ENCODE data around the gene PURA.

The PURA gene

DNA sequence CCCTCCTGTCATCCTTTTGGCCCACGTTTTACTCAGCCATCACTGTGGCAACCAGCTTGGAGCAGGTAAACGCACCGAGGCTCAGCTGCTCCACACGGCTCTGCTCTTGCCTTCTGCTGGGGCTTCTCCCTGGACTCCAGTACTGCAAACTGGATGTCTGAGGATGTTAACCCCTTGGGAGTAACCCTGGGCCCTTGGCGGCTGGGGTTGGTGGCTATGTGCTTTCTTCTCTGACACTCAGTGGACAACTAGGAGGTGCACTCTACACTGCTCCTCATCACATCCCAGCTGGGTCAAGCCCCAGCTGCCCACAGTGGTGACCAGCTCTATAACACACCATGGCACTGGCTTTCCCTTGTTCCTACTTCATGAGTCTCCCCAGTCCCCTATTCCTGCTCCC lies 48.9 kb downstream of the PURA start:
- no peak for DNase-seq

DNA sequence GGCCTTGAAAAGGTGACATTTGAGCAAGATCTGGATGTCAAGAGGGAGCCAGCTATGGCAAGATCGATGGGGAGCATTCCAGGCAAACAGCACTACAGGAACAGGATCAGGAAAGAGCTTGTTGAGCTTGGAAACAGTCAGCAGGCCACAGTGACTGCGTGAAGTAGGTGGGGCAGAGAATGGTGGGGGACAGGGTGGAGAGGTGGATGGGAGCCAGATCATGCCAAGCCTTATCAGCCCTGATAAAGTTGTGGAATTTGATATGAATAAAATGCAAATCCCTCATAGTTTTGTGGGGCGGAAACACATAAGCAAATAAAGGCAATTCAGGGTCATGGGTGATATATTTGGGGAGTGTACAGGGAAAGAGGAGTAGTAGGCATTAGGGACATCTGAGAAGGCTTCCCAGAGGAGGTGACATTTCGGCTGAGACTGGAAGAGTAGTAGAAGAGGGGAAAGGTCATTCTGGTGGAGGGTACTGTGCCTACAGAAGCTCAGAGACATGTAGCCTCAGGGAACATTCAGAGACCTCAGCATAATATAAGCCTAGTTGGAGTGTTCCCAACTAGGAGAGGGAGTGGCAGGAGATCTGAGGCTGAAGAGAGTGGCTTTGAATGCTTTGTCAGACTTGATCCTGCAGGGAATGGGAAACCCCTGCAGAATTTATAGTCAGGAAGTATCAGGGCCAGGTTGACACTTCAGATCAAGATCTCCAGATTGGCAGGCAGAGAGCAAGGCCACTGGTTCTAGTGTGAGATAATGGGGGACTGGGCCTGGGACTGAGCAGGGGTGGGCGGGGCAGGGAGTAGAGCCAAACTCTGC lies 51.4 kb downstream of the PURA start:
- no peak for DNase-seq

DNA sequence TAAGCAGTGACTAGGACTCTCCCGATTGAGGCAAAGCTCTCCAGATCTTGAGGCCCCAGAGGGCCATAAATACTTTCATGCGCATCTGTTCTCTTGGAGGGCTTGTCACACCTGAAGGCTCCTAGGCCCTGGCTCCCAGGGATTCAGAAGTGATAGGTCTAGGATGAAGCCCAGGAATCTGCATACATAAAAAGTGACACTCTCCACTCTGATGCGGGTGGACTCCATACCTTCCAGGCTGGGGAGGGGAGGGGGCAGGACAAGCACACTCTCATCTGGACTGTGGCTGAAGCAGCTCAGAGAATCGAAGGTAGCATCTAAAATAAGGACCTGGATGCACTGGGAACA lies 52.0 kb downstream of the PURA start:
- no peak for DNase-seq

DNA sequence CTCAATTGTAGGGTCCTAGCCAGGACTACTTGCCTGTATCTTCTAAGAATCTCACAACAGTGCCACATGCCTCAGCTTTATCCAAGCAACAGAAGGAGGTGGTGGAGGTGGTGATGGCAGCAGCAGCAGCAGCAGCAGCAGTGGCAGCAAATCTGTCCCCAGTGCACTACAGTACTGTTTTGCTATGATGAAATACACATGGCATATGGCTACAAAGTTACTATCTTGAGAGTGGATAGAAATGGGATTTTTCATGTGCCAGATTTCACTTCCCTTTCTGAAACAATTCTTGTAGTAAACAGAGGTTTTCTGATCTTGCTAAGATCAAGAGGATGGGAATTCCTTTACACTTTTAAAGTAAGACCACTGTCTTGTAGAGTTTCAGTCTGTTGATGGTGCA lies 53.0 kb downstream of the PURA start:
- no peak for DNase-seq

DNA sequence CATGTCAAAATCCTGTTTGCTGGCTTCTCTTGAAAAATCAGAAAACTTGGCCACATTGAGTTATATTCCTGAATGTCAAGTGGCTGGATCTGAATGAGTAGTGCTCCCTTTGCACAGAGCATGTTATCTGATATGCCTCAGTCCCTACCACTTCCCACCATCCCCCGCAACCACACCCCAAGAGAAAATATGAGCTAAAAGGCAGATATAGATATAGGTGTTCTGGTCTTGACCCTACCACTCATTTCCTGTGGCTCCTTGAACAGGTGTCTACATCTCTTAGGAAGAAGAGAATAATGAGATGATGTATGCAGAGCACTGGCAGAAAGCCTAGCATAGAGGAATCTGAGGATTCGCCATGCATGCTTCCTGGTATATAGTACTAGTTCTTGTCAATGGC lies 54.5 kb downstream of the PURA start:
- no peak for DNase-seq

DNA sequence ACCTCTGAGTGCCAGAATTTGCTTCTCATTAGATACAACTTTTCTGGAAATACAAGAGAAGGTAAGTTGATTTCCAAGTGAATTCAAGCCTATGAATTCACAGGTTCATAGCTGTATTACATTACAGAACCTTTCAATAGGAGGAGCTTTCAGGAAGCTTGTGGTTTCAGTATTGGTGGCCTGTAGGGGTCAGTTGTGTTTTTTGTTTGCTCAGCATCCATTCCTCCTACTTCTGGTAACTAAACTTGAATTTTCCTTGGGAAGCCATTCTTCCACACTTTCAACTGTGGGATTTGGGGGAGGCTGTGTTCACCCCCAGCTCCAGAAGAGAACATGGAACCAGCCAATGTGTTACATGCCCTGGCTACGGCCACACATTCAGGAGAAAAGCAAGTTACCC lies 55.5 kb downstream of the PURA start:
- DNase-seq, result peak; percentile 19

DNA sequence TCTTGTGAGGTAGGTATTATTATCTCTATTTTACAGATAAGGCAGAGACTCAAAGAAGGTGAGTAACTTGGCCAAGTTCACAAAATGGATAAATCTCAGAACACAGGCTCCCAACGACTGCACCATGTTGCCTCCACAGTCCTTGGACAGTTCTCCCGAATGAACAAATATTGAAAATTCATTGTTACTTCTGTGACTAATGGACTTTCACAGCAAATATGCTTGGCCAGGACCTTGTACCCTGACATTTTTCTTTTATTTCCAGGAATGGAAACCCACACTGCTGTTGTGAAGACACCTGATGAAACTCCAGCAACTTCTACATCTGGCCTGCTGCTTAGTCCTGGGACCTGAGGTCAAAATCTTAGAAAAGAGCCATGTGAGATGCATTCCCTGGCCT lies 58.6 kb downstream of the PURA start:
- DNase-seq, result no peak

DNA sequence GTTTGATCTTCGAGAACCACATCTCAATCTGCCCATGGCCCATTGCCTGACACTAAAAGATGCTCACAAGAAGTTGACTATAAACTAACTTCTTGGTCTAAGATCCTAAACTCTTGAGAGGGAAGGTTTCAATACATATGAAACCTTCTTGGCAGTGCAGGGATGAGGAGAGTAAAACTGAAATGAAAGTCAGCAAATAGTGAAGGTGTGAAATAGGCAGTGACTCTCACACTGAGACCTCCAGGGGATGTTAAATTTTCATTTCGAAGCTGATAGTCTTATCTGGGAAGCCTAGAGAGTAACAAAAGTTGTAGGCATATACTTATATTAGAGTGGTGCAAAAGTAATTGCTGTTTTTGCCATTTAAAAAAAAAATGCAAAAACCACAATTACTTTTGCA lies 60.1 kb downstream of the PURA start:
- no peak for DNase-seq

DNA sequence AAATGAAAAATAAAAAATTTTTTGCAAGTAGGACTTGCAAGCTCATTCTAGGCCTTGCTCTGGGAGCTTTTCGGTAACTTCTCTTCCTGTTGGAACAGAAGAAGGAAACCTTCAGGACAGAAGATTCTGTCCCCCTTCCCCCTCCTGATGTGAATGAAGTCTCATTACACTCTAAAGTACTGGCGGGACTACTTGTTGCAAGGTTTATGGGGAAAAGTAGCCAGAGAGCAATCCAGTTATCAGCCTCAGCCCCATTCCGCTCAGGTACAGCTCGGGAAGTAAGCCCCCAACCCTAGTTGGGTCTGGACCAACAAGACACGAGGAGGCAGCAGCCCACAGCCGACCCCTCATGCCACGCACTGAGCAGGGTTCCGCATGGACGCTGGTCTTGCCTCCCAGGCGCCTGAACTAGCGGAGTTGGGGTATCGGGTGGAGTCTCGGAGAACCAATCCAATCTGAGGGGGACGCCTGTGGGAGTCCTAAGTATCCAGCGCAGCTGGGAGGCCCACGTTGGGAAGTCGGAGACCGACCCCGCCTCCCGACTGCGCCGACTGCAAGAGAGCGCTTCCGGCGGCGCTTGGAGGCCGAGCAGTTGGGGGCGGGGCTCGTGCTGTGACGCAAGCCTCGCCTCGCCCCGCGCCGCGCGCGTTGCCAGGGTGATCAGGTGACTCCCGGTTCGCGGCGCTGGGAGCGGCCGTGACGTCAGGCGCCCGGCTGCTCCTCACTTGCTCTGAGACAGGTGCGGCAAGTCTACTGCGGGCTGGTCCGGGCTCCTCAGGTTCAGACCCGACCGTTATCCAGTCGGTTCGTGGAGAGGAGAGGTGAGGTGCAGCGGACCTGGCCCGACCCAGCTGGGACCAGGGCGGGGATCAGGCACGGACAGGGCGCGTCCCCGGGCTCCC lies 60.8 kb downstream of the PURA start, which contains the start of gene CYSTM1:
Gene CYSTM1 (plus strand): TSS at position 724 of the 902 bp plus-strand sequence. CDS start 19,278 bp downstream, outside the sequence.
- DNase-seq, result peak; percentile 99

Measured in NCI-H69 (cell line).